Stomach (tissue), 4 donors: ENCODE results near the gene RAPH1.

Experiments
- CTCF ChIP-seq, 7 experiments: fragments of 450-650 bp in 4 of 7; fragments of 200-600 bp in 3 of 7; sonication (generic) in 3 of 7; IDR thresholded peaks; one replicate each; pipeline ENCODE4 v1.5.1; 2016 to 2019; ENCODE audit warnings: antibody characterized with exemption in 7 of 7, control low read depth in 2 of 7, mild to moderate bottlenecking in 1 of 7
- POLR2AphosphoS5 ChIP-seq, 3 donors: sonication (generic); formaldehyde crosslinking; IDR thresholded peaks; one replicate each; pipeline ENCODE4 v1.6.1; 2016; ENCODE audit warnings: antibody characterized with exemption in 3 of 3

- TF ChIP-seq CTCF (IDR thresholded peaks at IDR 0.05) (no peak), POLR2AphosphoS5 (IDR thresholded peaks at IDR 0.05) (no peak)
Observed at GRCh38 chr2:203548887-203549286, 13.8 kb upstream of the RAPH1 start.
